ENCODE data around the gene NTMT2. TPM values are rescaled to one million over a fixed set of nuclear protein-coding genes. Genes with fewer than 3 reads are reported as not detected.

NTMT2 gene
- 1 to 10 TPM in 1 of 2 donors, not detected in 1; 1.2 TPM for total RNA-seq
- polyA plus RNA-seq (2013, experiment 1 of 2): 0.50 TPM
- 0.46 TPM for polyA plus RNA-seq (2013, experiment 2 of 2)
- long read RNA-seq, experiment 1: 0 reads
- long read RNA-seq, experiment 2, partial matches to known transcripts: 0 of 1 reads
- long read RNA-seq, experiment 2, other reads (novel, unspliced or antisense): 1 of 1 reads
- long read RNA-seq, experiment 3, partial matches to known transcripts: 0 of 4 reads
- long read RNA-seq, experiment 3, other reads (novel, unspliced or antisense): 4 of 4 reads
- long read RNA-seq, experiment 4, partial matches to known transcripts: 0 of 9 reads
- long read RNA-seq, experiment 4, other reads (novel, unspliced or antisense): 9 of 9 reads

DNA sequence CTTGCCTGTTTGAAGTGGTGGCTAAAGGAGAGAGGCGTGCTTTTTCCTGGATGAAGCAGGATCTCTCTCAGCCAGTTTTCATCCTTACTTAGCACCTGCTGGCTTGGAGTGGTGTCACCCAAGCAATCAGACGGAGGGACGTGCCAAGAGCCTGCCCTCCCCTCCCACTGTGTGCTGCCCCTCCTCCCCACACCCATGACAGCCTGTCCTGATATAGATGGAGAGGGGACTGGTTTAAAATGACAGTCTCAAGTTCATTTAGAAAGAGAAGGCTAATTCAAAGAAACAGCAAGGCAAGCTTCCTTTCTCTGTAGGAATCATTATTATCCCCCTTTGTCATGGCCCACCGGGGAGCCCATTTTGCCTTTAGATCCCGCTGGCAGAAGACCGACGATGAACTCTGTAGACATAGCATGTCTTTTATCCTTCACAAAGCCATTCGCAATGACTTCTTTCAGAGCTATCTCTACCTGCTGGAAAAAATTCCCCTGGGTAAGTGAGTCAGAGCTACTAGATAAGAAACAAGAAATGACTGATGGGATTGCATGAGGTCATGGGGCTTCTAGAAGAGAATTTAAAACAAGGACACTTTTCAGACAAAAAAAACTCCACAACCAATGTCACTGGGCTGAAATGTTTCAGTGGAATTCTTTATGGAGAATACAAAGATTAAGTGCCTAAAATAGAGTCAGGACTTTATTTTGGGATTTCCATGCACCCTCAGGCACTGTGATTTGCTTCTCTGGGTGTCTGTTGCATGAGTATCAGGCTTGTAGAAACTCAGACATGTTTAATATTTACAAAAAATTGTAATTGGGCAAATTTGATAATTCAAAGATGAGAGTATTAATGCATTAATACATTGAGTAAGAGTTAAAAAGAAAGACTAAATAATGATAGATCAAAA is at the start of gene NTMT2:
TSS of gene NTMT2 (plus strand) at position 190 of the 907 bp plus-strand sequence. CDS start at position 339, 149 bp downstream.
- Histone ChIP-seq H3K27me3 (ENCODE audit: control insufficient read depth, insufficient read depth, low read length, poor library complexity, severe bottlenecking) (no peaks in the 10 kb centered on the region), H3K9ac (ENCODE audit: extremely low read depth, low read length, poor library complexity, severe bottlenecking) (no peak within 1 kb of the TSS), H3K4me1 (ENCODE audit: control insufficient read depth, insufficient read depth, low read length) (peaks cover 12% of the 10 kb centered on the region), H3K36me3 (ENCODE audit: control insufficient read depth, insufficient read depth, low read length) (no peaks in the 10 kb centered on the region), H3K9me3 (ENCODE audit: control insufficient read depth, low read length) (no peaks in the 10 kb centered on the region), H3K4me3 (ENCODE audit: low read length) (no peak within 1 kb of the TSS), H3K27ac (ENCODE audit: low read depth, low read length) (peak within 1 kb of the TSS; percentile 0)
- DNase-seq: peak; percentile 96
- Mint-ChIP-seq H3K27ac (peak within 1 kb of the TSS; percentile 41), H3K4me3 (no peak within 1 kb of the TSS), H3K4me1 (peaks cover 22% of the 10 kb centered on the region), H3K9me3 (peaks cover 3% of the 10 kb centered on the region), H3K36me3 (ENCODE audit: low read depth) (no peaks in the 10 kb centered on the region), H3K27me3 (ENCODE audit: insufficient read depth) (peaks cover 3% of the 10 kb centered on the region)
- TF ChIP-seq, protein P1, sequence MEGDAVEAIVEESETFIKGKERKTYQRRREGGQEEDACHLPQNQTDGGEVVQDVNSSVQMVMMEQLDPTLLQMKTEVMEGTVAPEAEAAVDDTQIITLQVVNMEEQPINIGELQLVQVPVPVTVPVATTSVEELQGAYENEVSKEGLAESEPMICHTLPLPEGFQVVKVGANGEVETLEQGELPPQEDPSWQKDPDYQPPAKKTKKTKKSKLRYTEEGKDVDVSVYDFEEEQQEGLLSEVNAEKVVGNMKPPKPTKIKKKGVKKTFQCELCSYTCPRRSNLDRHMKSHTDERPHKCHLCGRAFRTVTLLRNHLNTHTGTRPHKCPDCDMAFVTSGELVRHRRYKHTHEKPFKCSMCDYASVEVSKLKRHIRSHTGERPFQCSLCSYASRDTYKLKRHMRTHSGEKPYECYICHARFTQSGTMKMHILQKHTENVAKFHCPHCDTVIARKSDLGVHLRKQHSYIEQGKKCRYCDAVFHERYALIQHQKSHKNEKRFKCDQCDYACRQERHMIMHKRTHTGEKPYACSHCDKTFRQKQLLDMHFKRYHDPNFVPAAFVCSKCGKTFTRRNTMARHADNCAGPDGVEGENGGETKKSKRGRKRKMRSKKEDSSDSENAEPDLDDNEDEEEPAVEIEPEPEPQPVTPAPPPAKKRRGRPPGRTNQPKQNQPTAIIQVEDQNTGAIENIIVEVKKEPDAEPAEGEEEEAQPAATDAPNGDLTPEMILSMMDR (conservative IDR thresholded peaks at IDR 0.05): peak; percentile 10
- 0% methylated on average over 2 to 8 of the region's 8 CpGs for WGBS, 2 experiments (ENCODE audit: insufficient coverage in 1 of 2, insufficient read length in 1 of 2)

DNA sequence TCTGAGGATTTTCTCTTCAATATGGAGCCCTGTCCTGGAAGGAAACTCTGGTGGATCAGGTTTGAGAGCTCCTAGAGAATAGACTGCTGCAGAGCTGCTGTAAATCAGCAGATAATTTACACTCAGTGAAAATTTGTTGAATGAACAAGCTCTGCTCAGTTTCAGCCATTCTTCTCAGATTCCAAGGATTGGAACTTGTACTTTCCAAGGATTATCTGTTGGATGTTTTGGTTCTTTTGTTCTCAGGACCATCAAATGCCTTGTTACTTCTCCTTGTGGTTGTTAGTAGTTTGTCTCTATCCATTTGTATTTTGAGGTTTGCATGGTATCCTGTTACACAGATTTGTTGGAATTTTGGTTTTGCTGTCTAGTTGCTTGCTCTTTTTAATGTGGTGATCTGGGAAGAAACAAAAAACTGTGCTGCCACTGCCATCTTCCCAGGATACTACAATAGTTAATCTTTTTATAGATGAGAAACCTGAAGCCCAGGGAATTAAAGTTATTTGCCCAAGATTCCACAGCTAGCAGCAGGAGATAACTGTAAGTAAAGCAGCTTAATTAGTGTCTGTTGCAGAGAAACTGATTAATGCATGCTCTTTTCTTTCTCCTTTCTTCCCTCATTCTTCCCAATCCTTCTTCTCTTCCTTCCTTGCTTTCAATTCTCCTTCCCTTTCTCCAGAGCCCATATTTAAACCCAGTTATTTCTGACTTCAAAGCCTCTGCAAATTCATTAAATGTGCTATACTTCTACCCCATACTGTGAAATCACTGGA is 49.6 kb upstream of the NTMT2 start:
- H3K4me3 ChIP-seq (ENCODE audit: low read length): peak overlapping the region; percentile 61
- Mint-ChIP-seq H3K9me3 (peaks cover 10% of the 10 kb centered on the region), H3K27ac (no peak overlapping the region)

More for the DNA sequence above, 49.6 kb upstream of the NTMT2 start:
- Histone ChIP-seq H3K9me3 (ENCODE audit: control insufficient read depth, low read length) (no peaks in the 10 kb centered on the region), H3K27me3 (ENCODE audit: control insufficient read depth, insufficient read depth, low read length, poor library complexity, severe bottlenecking) (no peaks in the 10 kb centered on the region), H3K36me3 (ENCODE audit: control insufficient read depth, insufficient read depth, low read length) (no peaks in the 10 kb centered on the region), H3K9ac (ENCODE audit: extremely low read depth, low read length, poor library complexity, severe bottlenecking) (no peak overlapping the region), H3K4me1 (ENCODE audit: control insufficient read depth, insufficient read depth, low read length) (peaks cover 6% of the 10 kb centered on the region), H3K27ac (ENCODE audit: low read depth, low read length) (no peak overlapping the region)
- no peaks in the 10 kb centered on the region for H3K27me3 Mint-ChIP-seq (ENCODE audit: insufficient read depth)
- TF ChIP-seq, protein P1 (conservative IDR thresholded peaks at IDR 0.05): no peak
- H3K4me3 Mint-ChIP-seq: peak overlapping the region; percentile 4
- H3K4me1 Mint-ChIP-seq: peaks cover 17% of the 10 kb centered on the region
- no peaks in the 10 kb centered on the region for H3K36me3 Mint-ChIP-seq (ENCODE audit: low read depth)
- DNase-seq: no peak
